Omental fat pad (tissue), 4 donors: ENCODE measurements around the gene OSBP2. TPM values are rescaled to one million over a fixed set of nuclear protein-coding genes. Genes with fewer than 3 reads are reported as not detected.
A peak's percentile ranks its signal among the peaks of the same experiment; 100 is the strongest.

Source experiments
- ATAC-seq: fragments of 150-250 bp; one replicate; pipeline ENCODE4 v1.9.1; 2016; ENCODE audit warnings: mild to moderate bottlenecking, moderate library complexity; ENCODE audit not compliant: low FRiP score
- DNase-seq: peaks from one replicate; pipeline ENCODE4 v3.0.0-alpha.2; 2019; ENCODE audit warnings: low spot score
- CTCF ChIP-seq, 3 donors: fragments of 450-650 bp; IDR thresholded peaks; one replicate each; pipeline ENCODE4 v1.5.1; 2016 to 2017; ENCODE audit warnings: antibody characterized with exemption in 3 of 3, mild to moderate bottlenecking in 3 of 3, moderate library complexity in 2 of 3
- total RNA-seq, 4 donors: library from RNA; depleted of rRNA; stranded (reverse); fragments of >200 nt; gene quantifications; one replicate each; pipeline ENCODE4 v1.1.0, GENCODE V29; 2016

OSBP2 gene
- total RNA-seq, 4 donors from 2014 or later: 1.3 to 7.4 (median 4.4) TPM

- TF ChIP-seq CTCF (IDR thresholded peaks at IDR 0.05): no peak
- ATAC-seq (peak; percentile 18), DNase-seq (no peak)
Measured at GRCh38 chr22:30890686-30891442, 196.2 kb downstream of the OSBP2 start.

GRCh38 chr22:30891443-30891755 lies 196.7 kb downstream of the OSBP2 start:
- TF ChIP-seq CTCF (IDR thresholded peaks at IDR 0.05): no peak
- ATAC-seq (no peak), DNase-seq (no peak)

GRCh38 chr22:30891781-30892180 lies 197.1 kb downstream of the OSBP2 start:
- DNase-seq: no peak
- no peak for TF ChIP-seq CTCF (IDR thresholded peaks at IDR 0.05)

GRCh38 chr22:30892286-30892685 lies 197.6 kb downstream of the OSBP2 start:
- no peak for TF ChIP-seq CTCF (IDR thresholded peaks at IDR 0.05)
- ATAC-seq (no peak), DNase-seq (no peak)

More at GRCh38 chr22:30891781-30892180, 197.1 kb downstream of the OSBP2 start:
- ATAC-seq: no peak

- TF ChIP-seq CTCF (IDR thresholded peaks at IDR 0.05): no peak
- DNase-seq (no peak), ATAC-seq (no peak)
Measured at GRCh38 chr22:30892731-30893221, 198.1 kb downstream of the OSBP2 start.

- DNase-seq (no peak), ATAC-seq (no peak)
- TF ChIP-seq CTCF (IDR thresholded peaks at IDR 0.05): no peak
Measured at GRCh38 chr22:30893434-30894370, 199.0 kb downstream of the OSBP2 start.
